ENCODE data around the gene SIK3.
"Not testable (repeated sequence)": the region's sequence is repeated elsewhere in the genome, so short reads cannot be mapped to it uniquely, and the experiment has no call there.

SIK3 gene

DNA sequence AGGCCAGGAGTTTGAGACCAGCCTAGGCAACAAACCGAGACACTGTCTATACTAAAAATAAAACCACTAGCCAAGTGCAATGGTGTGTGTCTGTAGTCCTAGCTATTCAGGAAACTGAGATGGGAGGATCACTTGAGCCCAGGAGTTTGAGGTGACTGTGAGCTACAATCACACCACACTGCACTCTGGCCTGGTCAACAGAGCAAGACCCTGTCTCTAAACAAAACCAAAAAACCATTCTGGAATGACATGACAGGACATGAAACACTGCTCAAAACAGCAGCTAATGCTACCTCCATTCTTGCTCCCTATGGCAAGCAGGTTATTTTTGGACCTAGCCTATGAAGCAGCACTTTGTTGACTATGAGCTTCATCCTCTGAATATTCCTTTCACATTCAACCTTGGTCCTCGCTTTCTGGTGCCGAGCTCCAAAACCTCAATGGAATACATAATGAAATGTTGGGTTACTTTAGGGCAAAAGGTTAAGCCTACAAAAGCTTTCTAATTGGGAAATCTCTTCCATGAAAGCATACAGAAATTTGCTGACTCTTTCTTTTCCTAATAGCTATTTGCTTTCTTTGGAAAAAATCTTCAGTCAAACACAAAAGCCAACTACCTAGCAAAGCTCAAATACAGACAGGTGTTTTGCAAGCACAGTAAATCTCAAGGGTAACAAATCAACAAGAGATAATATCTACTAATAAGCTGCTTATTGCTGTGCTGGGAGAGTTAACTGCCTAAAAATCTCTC is 21.1 kb downstream of the SIK3 start:
- no peak for DNase-seq (ENCODE audit: low read depth)

- DNase-seq (ENCODE audit: low read depth) = no peak
Measured at GRCh38 chr11:117075186-117075585, 23.0 kb downstream of the SIK3 start.

- no peak for DNase-seq (ENCODE audit: low read depth)
Measured at GRCh38 chr11:117074119-117074518, 24.1 kb downstream of the SIK3 start.

GRCh38 chr11:117073539-117073938 is 24.7 kb downstream of the SIK3 start:
- DNase-seq (ENCODE audit: low read depth) = no peak

- peak; percentile 78 for DNase-seq (ENCODE audit: low read depth)
Measured at GRCh38 chr11:117072517-117073461, 25.4 kb downstream of the SIK3 start.

DNA sequence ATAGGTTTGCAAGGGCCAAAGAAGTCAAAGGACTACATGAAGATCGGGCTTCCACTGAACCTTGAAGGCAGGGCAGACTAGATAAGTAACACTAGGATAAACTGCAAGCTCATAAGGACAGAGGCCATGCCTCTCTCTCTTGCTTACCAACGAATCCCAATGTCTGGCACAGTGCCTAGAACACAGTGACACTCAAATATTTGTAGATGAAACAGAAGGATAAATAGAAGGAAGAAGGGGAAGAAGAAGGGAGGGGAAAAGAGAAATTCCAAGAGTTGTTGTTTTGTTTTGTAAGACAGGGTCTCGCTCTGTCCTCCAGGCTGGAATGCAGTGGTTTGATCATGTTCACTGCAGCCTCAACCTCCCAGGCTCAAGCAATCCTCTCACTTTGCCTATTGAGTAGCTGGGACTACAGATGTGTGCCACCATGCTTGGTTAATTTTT is 26.9 kb downstream of the SIK3 start:
- no peak for DNase-seq (ENCODE audit: low read depth)

- DNase-seq (ENCODE audit: low read depth) = no peak
Measured at GRCh38 chr11:117070016-117070415, 28.2 kb downstream of the SIK3 start.

DNA sequence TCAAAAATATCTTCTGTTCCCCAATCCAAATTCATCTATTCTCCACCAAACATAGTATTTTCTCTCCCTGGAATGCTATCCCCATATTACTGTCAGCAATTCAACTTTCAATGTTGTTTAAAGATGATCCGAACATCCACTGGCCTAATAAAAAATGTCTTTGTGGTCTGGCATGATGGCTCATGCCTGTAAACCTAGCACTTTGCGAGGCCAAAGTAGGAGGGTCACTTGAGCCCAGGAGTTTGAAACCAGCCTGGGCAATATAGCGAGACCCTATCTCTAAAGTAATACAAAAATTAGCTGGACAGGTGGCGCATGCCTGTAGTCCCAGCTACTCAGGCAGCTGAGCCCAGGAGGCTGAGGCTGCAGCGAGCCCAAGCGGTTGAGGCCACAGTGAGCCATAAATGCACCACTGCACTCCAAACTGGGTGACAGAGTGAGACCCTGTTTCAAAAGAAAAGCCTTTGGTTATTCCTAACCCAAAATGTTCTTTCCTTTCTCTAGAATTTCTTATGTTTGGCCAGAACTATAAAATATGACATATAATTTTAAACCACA is 29.8 kb downstream of the SIK3 start:
- no peak for DNase-seq (ENCODE audit: low read depth)

DNA sequence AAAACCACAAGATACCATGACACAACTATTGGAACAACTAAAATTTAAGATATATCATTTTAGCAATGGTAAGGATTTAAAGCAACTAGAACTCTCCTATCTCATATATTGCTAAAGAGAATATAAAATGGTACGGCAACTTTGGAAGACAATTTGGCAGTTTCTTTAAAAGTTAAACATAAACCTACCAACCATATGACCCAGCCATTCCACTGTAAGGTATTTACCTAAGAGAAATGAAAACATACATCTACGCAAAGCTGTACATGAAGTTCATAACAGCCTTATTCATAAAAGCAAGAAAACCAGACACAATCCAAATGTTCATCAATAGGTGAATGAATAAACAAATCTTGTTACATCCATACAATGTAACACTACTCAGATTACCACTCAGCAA is 31.3 kb downstream of the SIK3 start:
- no peak for DNase-seq (ENCODE audit: low read depth)

- no peak for DNase-seq (ENCODE audit: low read depth)
Measured at GRCh38 chr11:117064275-117064674, 34.0 kb downstream of the SIK3 start.

DNA sequence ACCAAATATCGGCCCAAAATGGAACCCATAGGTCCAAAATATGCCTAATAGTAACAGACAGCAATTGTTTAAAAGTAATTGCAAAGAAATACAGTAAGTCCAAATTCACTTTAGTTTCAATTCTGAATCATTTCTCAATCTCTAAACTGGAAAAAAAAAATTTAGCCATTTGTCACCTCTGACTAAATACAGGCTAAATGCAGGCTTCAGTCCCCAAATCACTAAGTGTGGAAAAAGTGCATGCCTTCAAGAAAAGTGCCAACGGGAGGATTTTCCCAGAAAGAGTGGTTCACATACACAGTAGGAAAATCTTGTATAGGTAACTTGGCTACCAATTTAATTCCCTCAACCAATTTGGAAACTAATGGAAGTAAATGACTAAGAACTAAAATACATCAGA is 35.7 kb downstream of the SIK3 start:
- DNase-seq (ENCODE audit: low read depth) = no peak

DNA sequence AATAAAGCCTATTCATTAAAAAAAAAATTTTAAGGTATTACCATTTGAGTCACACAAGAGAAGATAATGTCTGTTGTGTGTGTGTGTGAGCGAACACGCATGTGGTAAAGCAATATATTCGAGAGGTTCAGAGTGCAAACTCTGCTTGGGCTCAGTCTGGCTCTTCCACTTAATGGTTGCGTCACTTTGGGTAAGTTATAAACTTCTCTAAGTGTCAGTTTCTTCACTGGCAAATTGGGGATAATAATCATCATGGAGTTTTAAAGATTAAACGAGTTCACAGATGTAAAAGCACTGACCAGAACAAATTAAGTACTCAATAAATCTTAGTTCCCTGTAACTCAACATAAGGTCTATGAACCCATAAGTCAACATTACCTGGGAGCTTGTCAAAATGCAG is 37.0 kb downstream of the SIK3 start:
- no peak for DNase-seq (ENCODE audit: low read depth)

GRCh38 chr11:117059611-117060148 is 38.5 kb downstream of the SIK3 start:
- DNase-seq (ENCODE audit: low read depth) = no peak

DNA sequence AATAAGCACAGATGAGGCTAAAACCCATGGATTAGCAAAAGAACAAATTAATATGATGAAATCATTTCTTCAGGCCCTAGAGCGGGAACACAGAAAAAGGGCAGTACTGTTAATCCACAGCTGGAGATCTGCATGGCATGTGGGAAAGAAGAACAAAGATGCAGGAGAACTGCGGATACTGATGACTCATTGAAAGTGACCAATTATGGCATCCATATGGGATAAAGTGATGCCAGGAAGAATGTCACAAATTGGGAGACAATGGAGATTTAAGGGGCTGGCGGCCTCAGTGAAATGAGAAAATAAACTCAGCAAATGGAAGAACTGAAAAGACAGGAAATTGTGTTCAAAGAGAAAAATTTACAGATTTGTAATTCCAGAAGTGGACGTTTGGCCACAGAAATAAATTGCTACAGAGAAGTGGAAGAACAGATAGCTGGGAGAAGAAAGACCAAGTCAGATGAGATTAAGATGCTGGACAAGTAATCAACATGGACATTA is 39.4 kb downstream of the SIK3 start:
- DNase-seq (ENCODE audit: low read depth) = peak; percentile 40

GRCh38 chr11:117057727-117058126 is 40.5 kb downstream of the SIK3 start:
- DNase-seq (ENCODE audit: low read depth) = no peak

DNA sequence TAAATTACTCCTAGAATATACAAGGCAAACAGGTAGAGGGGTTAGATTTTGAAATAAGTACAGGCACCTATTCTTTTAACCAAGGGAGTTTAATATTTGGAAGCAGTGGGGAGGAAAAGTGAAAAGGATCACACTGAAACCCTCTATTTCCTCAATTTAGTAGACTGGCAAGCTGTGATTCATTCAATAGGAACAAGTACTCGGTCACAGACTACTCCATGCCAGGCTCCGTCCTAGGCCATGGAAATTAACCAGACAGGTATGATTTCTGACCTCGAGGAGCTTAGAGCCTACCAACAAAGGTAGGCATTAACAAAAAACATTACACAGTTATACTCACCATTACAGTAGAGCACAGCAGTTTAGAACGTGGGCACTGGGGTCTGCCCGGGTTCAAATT is 40.9 kb downstream of the SIK3 start:
- no peak for DNase-seq (ENCODE audit: low read depth)

DNA sequence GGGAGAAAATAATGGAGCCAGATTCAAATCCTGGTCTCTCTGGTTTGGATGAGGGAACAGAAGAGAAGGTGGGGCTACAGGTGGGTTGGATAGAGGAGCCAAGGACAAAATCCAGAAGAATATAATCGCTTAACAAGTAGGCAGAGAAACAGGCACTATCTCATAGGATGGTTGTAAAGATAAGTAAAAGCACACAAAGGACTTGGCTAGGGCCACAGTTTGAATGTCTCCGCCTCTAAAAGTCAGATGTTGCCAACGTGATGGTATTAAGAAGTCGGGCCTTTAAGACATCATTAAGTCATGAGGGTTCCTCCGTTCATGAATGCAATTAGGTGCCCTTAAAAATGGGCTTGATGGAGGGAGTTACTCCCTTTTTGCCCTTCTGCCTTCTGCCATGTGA is 42.8 kb downstream of the SIK3 start:
- DNase-seq (ENCODE audit: low read depth) = no peak

DNA sequence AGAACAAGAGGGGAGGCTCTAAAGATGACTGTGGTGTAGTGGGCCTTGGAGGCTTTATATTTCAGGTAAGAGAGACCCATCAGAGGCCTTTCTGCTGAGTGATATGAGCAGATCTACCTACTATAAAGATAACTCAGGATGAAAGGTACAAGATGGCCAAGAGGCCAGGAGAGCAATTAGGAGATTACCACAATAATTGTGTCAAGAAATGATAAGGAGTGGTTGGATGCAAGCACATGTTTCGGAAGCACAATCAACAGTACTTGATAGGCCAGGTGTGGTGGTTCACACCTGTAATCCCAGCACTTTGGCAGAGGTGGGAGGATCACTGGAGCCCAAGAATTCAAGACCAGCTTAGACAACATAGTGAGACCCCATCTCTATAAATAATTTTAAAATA is 43.8 kb downstream of the SIK3 start:
- DNase-seq (ENCODE audit: low read depth) = no peak

GRCh38 chr11:117052196-117053149 is 45.8 kb downstream of the SIK3 start:
- DNase-seq (ENCODE audit: low read depth) = no peak

GRCh38 chr11:117050121-117050520 is 48.1 kb downstream of the SIK3 start:
- not testable (repeated sequence) for DNase-seq (ENCODE audit: low read depth)

DNA sequence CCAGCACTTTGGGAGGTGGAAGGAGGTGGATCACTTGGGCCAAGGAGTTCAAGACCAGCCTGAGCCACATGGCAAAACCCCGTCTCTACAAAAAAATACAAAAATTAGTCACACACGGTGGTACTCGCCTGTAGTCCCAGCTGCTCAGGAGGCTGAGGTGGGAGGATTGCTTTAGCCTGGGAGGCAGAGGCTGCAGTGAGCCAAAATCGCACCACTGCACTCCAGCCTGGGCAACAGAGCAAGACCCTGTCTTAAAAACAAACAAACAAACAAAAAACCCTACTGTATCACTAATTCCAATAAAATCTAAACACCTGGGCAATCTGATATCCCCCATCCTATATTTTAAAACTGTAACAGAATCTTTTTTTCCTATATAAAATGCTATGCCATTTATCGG is 51.6 kb downstream of the SIK3 start:
- not testable (repeated sequence) for DNase-seq (ENCODE audit: low read depth)

Data from fibroblast of the conjunctiva (primary cell).